Stimulated activated CD4-positive, alpha-beta T cell treated with anti-CD3 and anti-CD28 coated beads, Interleukin-12 subunit alpha, Interleukin-12 subunit beta, amount 100 ng/mL, for 24 hours (primary cell): Measurements from ENCODE around the gene ADGRG1.
"Not testable (repeated sequence)": the region's sequence is repeated elsewhere in the genome, so short reads cannot be mapped to it uniquely, and the experiment has no call there.

Experiments used
- DNase-seq, 2 experiments: peaks; one replicate each; pipeline ENCODE4 v3.0.0-alpha.2; 2020; ENCODE audit warnings: low read depth in 2 of 2

ADGRG1 gene

GRCh38 chr16:57666353-57667047, 38.1 kb downstream of the ADGRG1 start:
- no peak for DNase-seq

GRCh38 chr16:57667048-57667525, 38.7 kb downstream of the ADGRG1 start:
- no peak for DNase-seq

- DNase-seq, result no peak
These were observed 39.3 kb downstream of the ADGRG1 start for GRCh38 chr16:57667526-57668262.

GRCh38 chr16:57668263-57668571, 39.8 kb downstream of the ADGRG1 start, which contains the start of gene ADGRG3:
Gene ADGRG3, plus strand, starts transcription at chr16:57668306. Its CDS starts 42 bp downstream, at chr16:57668348.
- DNase-seq, result no peak

GRCh38 chr16:57668630-57669475, 40.4 kb downstream of the ADGRG1 start:
- DNase-seq, result no peak

GRCh38 chr16:57669476-57670162, 41.2 kb downstream of the ADGRG1 start:
- no peak for DNase-seq

- DNase-seq, result no peak
These were observed 41.8 kb downstream of the ADGRG1 start for GRCh38 chr16:57670196-57670595.

- not testable (repeated sequence) for DNase-seq
These were observed 43.0 kb downstream of the ADGRG1 start for GRCh38 chr16:57671451-57671850.

- DNase-seq, result no peak
These were observed 44.0 kb downstream of the ADGRG1 start for GRCh38 chr16:57672416-57672815.

- no peak for DNase-seq
These were observed 44.4 kb downstream of the ADGRG1 start for GRCh38 chr16:57672824-57673223.

- no peak for DNase-seq
These were observed 47.5 kb downstream of the ADGRG1 start for GRCh38 chr16:57675741-57676551.

- DNase-seq, result no peak
These were observed 48.2 kb downstream of the ADGRG1 start for GRCh38 chr16:57676553-57677085.

- DNase-seq, result no peak
These were observed 49.4 kb downstream of the ADGRG1 start for GRCh38 chr16:57677622-57678369.

GRCh38 chr16:57679016-57679415, 50.6 kb downstream of the ADGRG1 start:
- no peak for DNase-seq

GRCh38 chr16:57679767-57680482, 51.5 kb downstream of the ADGRG1 start:
- no peak for DNase-seq

- no peak for DNase-seq
These were observed 52.5 kb downstream of the ADGRG1 start for GRCh38 chr16:57680842-57681375.

- DNase-seq, result no peak
These were observed 53.7 kb downstream of the ADGRG1 start for GRCh38 chr16:57681950-57682728.
